ENCODE data around the gene LRRC70. TPM values are rescaled to one million over a fixed set of nuclear protein-coding genes. Genes with fewer than 3 reads are reported as not detected.

The LRRC70 gene
- total and polyA plus RNA-seq, 2 experiments from 2014 or later, result 0.15 to 1.7 TPM

DNA sequence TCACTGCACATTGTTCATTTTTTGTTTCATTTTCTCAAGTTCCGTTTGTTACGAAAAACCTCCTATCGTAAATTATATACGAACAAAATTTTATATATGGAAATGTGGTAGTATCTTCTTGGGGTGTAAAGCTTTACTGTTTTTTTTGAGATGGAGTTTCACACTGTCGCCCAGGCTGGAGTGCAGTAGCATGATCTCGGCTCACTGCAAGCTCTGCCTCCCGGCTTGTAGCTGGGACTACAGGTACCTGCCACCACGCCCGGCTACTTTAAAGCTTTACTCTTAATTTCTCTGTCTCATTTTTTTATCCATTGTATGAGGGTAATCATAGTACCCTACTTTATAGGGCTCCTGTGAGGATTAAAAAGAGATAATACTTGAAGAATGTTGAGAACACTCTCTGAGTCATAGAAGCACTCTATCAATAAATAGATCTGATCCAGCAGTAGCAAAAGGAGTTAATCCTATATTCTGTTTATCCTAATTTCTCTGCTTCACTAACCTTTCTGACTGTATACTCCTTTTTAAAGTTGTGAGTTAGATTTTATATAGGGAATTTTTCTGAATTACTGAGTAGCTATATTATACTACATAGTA lies 5.6 kb upstream of the LRRC70 start:
- peaks cover 12% of the 10 kb centered on the region for H3K36me3 Mint-ChIP-seq (ENCODE audit: low read depth)
- H3K4me1 Mint-ChIP-seq, result peaks cover 15% of the 10 kb centered on the region
- H3K9me3 Mint-ChIP-seq, result peaks cover 6% of the 10 kb centered on the region
- Histone ChIP-seq H3K36me3 (ENCODE audit: insufficient read depth) (no peaks in the 10 kb centered on the region), H3K27me3 (ENCODE audit: insufficient read depth) (no peaks in the 10 kb centered on the region), H3K4me1 (ENCODE audit: insufficient read depth) (peaks cover 10% of the 10 kb centered on the region), H3K79me2 (replicated peaks; ENCODE audit: insufficient read depth) (no peaks in the 10 kb centered on the region; the same call in 1 of the 2 replicates), H4K20me1 (replicated peaks; ENCODE audit: insufficient read depth) (no peaks in the 10 kb centered on the region), H3K4me2 (no peak overlapping the region), H3K4me3 (no peak overlapping the region), H3K9me2 (ENCODE audit: insufficient read depth) (no peaks in the 10 kb centered on the region), H2AFZ (no peak overlapping the region), H3F3A (replicated peaks; ENCODE audit: low read depth) (no peaks in the 10 kb centered on the region), H3K27ac (ENCODE audit: low read depth) (no peak overlapping the region)
- H3K27me3 Mint-ChIP-seq (ENCODE audit: insufficient read depth, low read depth, poor library complexity), result no peaks in the 10 kb centered on the region
- DNase-seq (ENCODE audit: low spot score), result no peak
- ATAC-seq, result no peak
- no peak overlapping the region for H3K27ac Mint-ChIP-seq
- TF ChIP-seq, protein P1, sequence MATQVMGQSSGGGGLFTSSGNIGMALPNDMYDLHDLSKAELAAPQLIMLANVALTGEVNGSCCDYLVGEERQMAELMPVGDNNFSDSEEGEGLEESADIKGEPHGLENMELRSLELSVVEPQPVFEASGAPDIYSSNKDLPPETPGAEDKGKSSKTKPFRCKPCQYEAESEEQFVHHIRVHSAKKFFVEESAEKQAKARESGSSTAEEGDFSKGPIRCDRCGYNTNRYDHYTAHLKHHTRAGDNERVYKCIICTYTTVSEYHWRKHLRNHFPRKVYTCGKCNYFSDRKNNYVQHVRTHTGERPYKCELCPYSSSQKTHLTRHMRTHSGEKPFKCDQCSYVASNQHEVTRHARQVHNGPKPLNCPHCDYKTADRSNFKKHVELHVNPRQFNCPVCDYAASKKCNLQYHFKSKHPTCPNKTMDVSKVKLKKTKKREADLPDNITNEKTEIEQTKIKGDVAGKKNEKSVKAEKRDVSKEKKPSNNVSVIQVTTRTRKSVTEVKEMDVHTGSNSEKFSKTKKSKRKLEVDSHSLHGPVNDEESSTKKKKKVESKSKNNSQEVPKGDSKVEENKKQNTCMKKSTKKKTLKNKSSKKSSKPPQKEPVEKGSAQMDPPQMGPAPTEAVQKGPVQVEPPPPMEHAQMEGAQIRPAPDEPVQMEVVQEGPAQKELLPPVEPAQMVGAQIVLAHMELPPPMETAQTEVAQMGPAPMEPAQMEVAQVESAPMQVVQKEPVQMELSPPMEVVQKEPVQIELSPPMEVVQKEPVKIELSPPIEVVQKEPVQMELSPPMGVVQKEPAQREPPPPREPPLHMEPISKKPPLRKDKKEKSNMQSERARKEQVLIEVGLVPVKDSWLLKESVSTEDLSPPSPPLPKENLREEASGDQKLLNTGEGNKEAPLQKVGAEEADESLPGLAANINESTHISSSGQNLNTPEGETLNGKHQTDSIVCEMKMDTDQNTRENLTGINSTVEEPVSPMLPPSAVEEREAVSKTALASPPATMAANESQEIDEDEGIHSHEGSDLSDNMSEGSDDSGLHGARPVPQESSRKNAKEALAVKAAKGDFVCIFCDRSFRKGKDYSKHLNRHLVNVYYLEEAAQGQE (IDR thresholded peaks at IDR 0.05; ENCODE audit: unreplicated experiment), result no peak
- TF ChIP-seq, protein P2, sequence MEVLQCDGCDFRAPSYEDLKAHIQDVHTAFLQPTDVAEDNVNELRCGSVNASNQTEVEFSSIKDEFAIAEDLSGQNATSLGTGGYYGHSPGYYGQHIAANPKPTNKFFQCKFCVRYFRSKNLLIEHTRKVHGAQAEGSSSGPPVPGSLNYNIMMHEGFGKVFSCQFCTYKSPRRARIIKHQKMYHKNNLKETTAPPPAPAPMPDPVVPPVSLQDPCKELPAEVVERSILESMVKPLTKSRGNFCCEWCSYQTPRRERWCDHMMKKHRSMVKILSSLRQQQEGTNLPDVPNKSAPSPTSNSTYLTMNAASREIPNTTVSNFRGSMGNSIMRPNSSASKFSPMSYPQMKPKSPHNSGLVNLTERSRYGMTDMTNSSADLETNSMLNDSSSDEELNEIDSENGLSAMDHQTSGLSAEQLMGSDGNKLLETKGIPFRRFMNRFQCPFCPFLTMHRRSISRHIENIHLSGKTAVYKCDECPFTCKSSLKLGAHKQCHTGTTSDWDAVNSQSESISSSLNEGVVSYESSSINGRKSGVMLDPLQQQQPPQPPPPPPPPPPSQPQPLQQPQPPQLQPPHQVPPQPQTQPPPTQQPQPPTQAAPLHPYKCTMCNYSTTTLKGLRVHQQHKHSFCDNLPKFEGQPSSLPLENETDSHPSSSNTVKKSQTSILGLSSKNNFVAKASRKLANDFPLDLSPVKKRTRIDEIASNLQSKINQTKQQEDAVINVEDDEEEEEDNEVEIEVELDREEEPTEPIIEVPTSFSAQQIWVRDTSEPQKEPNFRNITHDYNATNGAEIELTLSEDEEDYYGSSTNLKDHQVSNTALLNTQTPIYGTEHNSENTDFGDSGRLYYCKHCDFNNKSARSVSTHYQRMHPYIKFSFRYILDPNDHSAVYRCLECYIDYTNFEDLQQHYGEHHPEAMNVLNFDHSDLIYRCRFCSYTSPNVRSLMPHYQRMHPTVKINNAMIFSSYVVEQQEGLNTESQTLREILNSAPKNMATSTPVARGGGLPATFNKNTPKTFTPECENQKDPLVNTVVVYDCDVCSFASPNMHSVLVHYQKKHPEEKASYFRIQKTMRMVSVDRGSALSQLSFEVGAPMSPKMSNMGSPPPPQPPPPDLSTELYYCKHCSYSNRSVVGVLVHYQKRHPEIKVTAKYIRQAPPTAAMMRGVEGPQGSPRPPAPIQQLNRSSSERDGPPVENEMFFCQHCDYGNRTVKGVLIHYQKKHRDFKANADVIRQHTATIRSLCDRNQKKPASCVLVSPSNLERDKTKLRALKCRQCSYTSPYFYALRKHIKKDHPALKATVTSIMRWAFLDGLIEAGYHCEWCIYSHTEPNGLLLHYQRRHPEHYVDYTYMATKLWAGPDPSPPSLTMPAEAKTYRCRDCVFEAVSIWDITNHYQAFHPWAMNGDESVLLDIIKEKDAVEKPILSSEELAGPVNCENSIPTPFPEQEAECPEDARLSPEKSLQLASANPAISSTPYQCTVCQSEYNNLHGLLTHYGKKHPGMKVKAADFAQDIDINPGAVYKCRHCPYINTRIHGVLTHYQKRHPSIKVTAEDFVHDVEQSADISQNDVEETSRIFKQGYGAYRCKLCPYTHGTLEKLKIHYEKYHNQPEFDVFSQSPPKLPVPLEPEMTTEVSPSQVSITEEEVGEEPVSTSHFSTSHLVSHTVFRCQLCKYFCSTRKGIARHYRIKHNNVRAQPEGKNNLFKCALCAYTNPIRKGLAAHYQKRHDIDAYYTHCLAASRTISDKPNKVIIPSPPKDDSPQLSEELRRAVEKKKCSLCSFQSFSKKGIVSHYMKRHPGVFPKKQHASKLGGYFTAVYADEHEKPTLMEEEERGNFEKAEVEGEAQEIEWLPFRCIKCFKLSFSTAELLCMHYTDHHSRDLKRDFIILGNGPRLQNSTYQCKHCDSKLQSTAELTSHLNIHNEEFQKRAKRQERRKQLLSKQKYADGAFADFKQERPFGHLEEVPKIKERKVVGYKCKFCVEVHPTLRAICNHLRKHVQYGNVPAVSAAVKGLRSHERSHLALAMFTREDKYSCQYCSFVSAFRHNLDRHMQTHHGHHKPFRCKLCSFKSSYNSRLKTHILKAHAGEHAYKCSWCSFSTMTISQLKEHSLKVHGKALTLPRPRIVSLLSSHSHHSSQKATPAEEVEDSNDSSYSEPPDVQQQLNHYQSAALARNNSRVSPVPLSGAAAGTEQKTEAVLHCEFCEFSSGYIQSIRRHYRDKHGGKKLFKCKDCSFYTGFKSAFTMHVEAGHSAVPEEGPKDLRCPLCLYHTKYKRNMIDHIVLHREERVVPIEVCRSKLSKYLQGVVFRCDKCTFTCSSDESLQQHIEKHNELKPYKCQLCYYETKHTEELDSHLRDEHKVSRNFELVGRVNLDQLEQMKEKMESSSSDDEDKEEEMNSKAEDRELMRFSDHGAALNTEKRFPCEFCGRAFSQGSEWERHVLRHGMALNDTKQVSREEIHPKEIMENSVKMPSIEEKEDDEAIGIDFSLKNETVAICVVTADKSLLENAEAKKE (CRISPR knock-in tag; IDR thresholded peaks at IDR 0.05), result no peak
- TF ChIP-seq EZH2 (IDR thresholded peaks at IDR 0.05; ENCODE audit: low read depth, unreplicated experiment), result no peak
- no peak for TF ChIP-seq ZNF331 (CRISPR knock-in tag; IDR thresholded peaks at IDR 0.05; ENCODE audit: low read depth)
- no peak for TF ChIP-seq ZNF114 (CRISPR knock-in tag; IDR thresholded peaks at IDR 0.05)
- TF ChIP-seq STAT1 (IDR thresholded peaks at IDR 0.05; ENCODE audit: unreplicated experiment), result no peak
- TF ChIP-seq, protein P3, sequence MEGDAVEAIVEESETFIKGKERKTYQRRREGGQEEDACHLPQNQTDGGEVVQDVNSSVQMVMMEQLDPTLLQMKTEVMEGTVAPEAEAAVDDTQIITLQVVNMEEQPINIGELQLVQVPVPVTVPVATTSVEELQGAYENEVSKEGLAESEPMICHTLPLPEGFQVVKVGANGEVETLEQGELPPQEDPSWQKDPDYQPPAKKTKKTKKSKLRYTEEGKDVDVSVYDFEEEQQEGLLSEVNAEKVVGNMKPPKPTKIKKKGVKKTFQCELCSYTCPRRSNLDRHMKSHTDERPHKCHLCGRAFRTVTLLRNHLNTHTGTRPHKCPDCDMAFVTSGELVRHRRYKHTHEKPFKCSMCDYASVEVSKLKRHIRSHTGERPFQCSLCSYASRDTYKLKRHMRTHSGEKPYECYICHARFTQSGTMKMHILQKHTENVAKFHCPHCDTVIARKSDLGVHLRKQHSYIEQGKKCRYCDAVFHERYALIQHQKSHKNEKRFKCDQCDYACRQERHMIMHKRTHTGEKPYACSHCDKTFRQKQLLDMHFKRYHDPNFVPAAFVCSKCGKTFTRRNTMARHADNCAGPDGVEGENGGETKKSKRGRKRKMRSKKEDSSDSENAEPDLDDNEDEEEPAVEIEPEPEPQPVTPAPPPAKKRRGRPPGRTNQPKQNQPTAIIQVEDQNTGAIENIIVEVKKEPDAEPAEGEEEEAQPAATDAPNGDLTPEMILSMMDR (conservative IDR thresholded peaks at IDR 0.05; ENCODE audit: low read depth in 2 of 2), result no peak
- no peak for TF ChIP-seq NANOG (IDR thresholded peaks at IDR 0.05; ENCODE audit: borderline replicate concordance)
- no peak overlapping the region for H3K4me3 Mint-ChIP-seq

Data from GM23338 (cell line).